HepG2 (cell line): Measurements from ENCODE around the gene JPH3. TPM values are rescaled to one million over a fixed set of nuclear protein-coding genes. Genes with fewer than 3 reads are reported as not detected.

Experiments
- ATAC-seq: fragments of 200-7000 bp; cut with Tn5 transposase; 3 replicates; pipeline ENCODE4 v1.9.1; 2020; ENCODE audit warnings: mild to moderate bottlenecking, moderate library complexity
- BruUV-seq: library from RNA; stranded (reverse); fragments of 400-500 nt; replicated peaks from 2 replicates; lab custom pipeline; 2021; lab: Mats Ljungman, UMichigan
- CTCF ChIA-PET: fragments of 300-600 bp; formaldehyde crosslinking; extraction: SDS; loops from one replicate; lab custom pipeline; 2021; ENCODE audit warnings: low total read pairs, inconsistent platforms, low intra/inter-chr PET ratio; lab: Yijun Ruan, JAX
- POLR2A ChIA-PET: fragments of 350-600 bp; sonication (Branson Sonifier 250); formaldehyde crosslinking; loops from one replicate; lab custom pipeline; 2020; ENCODE audit warnings: antibody characterized with exemption, inconsistent platforms; lab: Yijun Ruan, JAX
- DNase-seq: peaks from one replicate; pipeline ENCODE4 v3.0.0-alpha.2; 2015; ENCODE audit warnings: low spot score
- FAIRE-seq: peaks from 3 replicates; lab custom pipeline; 2011; peaks lifted over from hg19 to GRCh38; lab: Jason Lieb, UNC
- H2AFZ ChIP-seq: one replicate; pipeline ENCODE4 v1.6.1; 2011; ENCODE audit warnings: low read length, inconsistent platforms
- H3K27ac ChIP-seq: fragments of 300-600 bp; 3 replicates; pipeline ENCODE4 v1.8.0; 2011; ENCODE audit warnings: mixed run types, mild to moderate bottlenecking, mixed read lengths, low read length, inconsistent platforms; ENCODE audit not compliant: insufficient read depth; ENCODE audit errors: extremely low read length
- H3K27me3 ChIP-seq, 2 experiments: fragments of 200-600 bp in 1 of 2; 2 replicates in 1 of 2; 3 replicates in 1 of 2; pipeline versions ENCODE4 v1.6.0 to v1.8.0; 2011; ENCODE audit warnings: low read length in 2 of 2, mild to moderate bottlenecking in 2 of 2, moderate library complexity in 2 of 2, inconsistent platforms in 1 of 2; ENCODE audit not compliant: insufficient read depth in 2 of 2, control insufficient read depth in 1 of 2
- H3K36me3 ChIP-seq, 2 experiments: fragments of 200-600 bp in 1 of 2; replicated peaks in 1 of 2; 2 replicates in 1 of 2; 3 replicates in 1 of 2; pipeline versions ENCODE4 v1.5.1 to v1.8.0; 2011; ENCODE audit warnings: low read length in 2 of 2, inconsistent platforms in 1 of 2; ENCODE audit not compliant: insufficient read depth in 2 of 2, control insufficient read depth in 1 of 2
- H3K4me1 ChIP-seq: 2 replicates; pipeline ENCODE4 v1.5.1; 2012; ENCODE audit warnings: low read length, inconsistent platforms; ENCODE audit not compliant: insufficient read depth
- H3K4me2 ChIP-seq: 2 replicates; pipeline ENCODE4 v1.6.0; 2011; ENCODE audit warnings: low read depth, low read length, inconsistent platforms
- H3K4me3 ChIP-seq, 3 experiments: fragments of 200-600 bp in 1 of 3; sonication (generic), shearing (Covaris generic) in 1 of 3; replicated peaks in 1 of 3; 2 replicates each; pipeline ENCODE4 v1.5.1; 2011 to 2016; ENCODE audit warnings: low read length in 3 of 3, inconsistent platforms in 2 of 3, low read depth in 2 of 3, mild to moderate bottlenecking in 2 of 3, control low read depth in 1 of 3, mixed read lengths in 1 of 3; ENCODE audit not compliant: insufficient read depth in 1 of 3
- H3K79me2 ChIP-seq: one replicate; pipeline ENCODE4 v1.6.1; 2011; ENCODE audit warnings: low read length, inconsistent platforms; ENCODE audit not compliant: insufficient read depth
- H3K9ac ChIP-seq: 2 replicates; pipeline ENCODE4 v1.6.0; 2011; ENCODE audit warnings: mild to moderate bottlenecking, low read depth, low read length, inconsistent platforms; ENCODE audit not compliant: insufficient read depth
- H3K9me3 ChIP-seq: 2 replicates; pipeline ENCODE4 v1.5.1; 2012; ENCODE audit warnings: mild to moderate bottlenecking, low read length
- H4K20me1 ChIP-seq: 2 replicates; pipeline ENCODE4 v1.6.0; 2011; ENCODE audit warnings: inconsistent platforms, mild to moderate bottlenecking, low read length, moderate library complexity; ENCODE audit not compliant: insufficient read depth
- CHD4 ChIP-seq: fragments of 200-600 bp; sonication (generic); IDR thresholded peaks from 2 replicates; pipeline ENCODE4 v1.7.0; 2017; ENCODE audit warnings: mild to moderate bottlenecking, low read length, borderline replicate concordance
- FOSL2 ChIP-seq: sonication (generic); formaldehyde crosslinking; IDR thresholded peaks from 2 replicates; pipeline ENCODE4 v1.4.0; 2020; ENCODE audit warnings: missing genetic modification reagents
- SMAD1 ChIP-seq: sonication (generic); formaldehyde crosslinking; IDR thresholded peaks from 2 replicates; pipeline ENCODE4 v1.4.0; 2020; ENCODE audit warnings: missing genetic modification reagents, low read depth, mild to moderate bottlenecking, borderline replicate concordance
- STAG1 ChIP-seq: sonication (generic); formaldehyde crosslinking; IDR thresholded peaks from 2 replicates; pipeline ENCODE4 v1.4.0; 2020; ENCODE audit warnings: missing genetic modification reagents
- ZIK1 ChIP-seq: sonication (generic); formaldehyde crosslinking; IDR thresholded peaks from 2 replicates; pipeline ENCODE4 v1.5.0; 2020; ENCODE audit warnings: mild to moderate bottlenecking, low read depth, missing genetic modification reagents, borderline replicate concordance
- ZNF329 ChIP-seq: sonication (generic); formaldehyde crosslinking; IDR thresholded peaks from 2 replicates; pipeline ENCODE4 v1.9.0; 2021; ENCODE audit warnings: low read depth, mild to moderate bottlenecking, missing genetic modification reagents
- ZNF747 ChIP-seq: sonication (generic); formaldehyde crosslinking; IDR thresholded peaks from 2 replicates; pipeline ENCODE4 v1.8.1; 2023; ENCODE audit warnings: missing genetic modification reagents, mild to moderate bottlenecking, borderline replicate concordance
- WGBS: methylation state at CpG from one replicate; pipeline ENCODE4 v1.1.6; 2017; ENCODE audit warnings: low lambda C conversion rate; 5-methylcytosine and 5-hydroxymethylcytosine counted together
- in situ Hi-C: cut with HindIII; loops from 2 replicates; pipeline ENCODE4 v1.10.0; 2017; ENCODE audit warnings: low pct_unique_long_range_greater_than_20kb; ENCODE audit not compliant: extremely low pct_ligation_motif_present
- intact Hi-C: fragments of 100-400 bp; cut with micrococcal nuclease; formaldehyde crosslinking; loops from one replicate; pipeline ENCODE4 v1.10.0; 2022; ENCODE audit not compliant: unreplicated experiment
- polyA plus RNA-seq, 8 experiments: library from polyadenylated mRNA; depleted of rRNA in 3 of 8; stranded (reverse) in 7 of 8; unstranded in 1 of 8; fragments of >200 nt; fragmentation: Illumina TruSeq in 4 of 8; extraction: Trizol in 4 of 8; gene quantifications; 2 replicates each; pipeline versions ENCODE4 v1.2.1 to v1.2.3, GENCODE V29; 2011 to 2016; ENCODE audit warnings: low read depth in 4 of 8, missing spikeins in 1 of 8, mixed read lengths in 1 of 8; ENCODE audit not compliant: insufficient read depth in 1 of 8
- total RNA-seq, 5 experiments: library from RNA; depleted of rRNA; stranded (reverse); fragments of >200 nt; fragmentation: Illumina TruSeq; extraction: Trizol; gene quantifications; 2 replicates each; pipeline ENCODE4 v1.2.3, GENCODE V29; 2016; ENCODE audit warnings: low read depth in 1 of 5
- TF ChIP-seq, protein P1 (sequence below): sonication (generic); formaldehyde crosslinking; IDR thresholded peaks from 2 replicates; pipeline ENCODE4 v1.4.0; 2020; ENCODE audit warnings: mild to moderate bottlenecking, missing genetic modification reagents
- TF ChIP-seq, protein P2 (sequence below): sonication (generic); formaldehyde crosslinking; IDR thresholded peaks from 2 replicates; pipeline ENCODE4 v1.5.0; 2020; ENCODE audit warnings: mild to moderate bottlenecking, missing genetic modification reagents, borderline replicate concordance

The JPH3 gene
- total and polyA plus RNA-seq, 2 of the 13 experiments (the other 11 are each of a cell fraction or from before 2014, with no cell fraction given) = not detected

DNA sequence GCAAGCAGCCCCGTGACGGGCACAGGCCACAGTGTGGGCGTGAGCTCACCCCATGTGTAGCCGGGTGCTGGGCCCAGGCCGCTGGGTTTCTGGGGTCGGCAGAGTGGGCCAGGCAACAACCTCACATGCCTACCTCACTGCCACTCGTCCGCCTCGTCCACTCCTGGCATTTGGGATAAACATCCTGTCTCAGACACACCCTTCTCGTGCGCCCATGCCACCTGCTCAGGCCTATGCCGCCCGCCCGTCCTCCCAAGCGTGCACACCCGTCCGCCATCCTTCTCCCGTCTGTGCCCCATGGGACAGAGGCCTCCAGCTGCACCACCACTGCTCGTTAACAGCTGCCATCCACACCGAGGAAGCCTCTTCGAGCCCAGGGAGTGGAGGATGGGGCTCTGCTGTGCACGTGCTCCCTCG, 99.2 kb downstream of the JPH3 start:
- no peak overlapping the region for H3K27ac ChIP-seq
- no peak overlapping the region for H3K9ac ChIP-seq
- H3K4me2 ChIP-seq = no peak overlapping the region
- H3K9me3 ChIP-seq = no peaks in the 10 kb centered on the region
- ATAC-seq (no peak), DNase-seq (no peak), FAIRE-seq (no peak)
- no peak overlapping the region for H2AFZ ChIP-seq
- TF ChIP-seq ZNF329 (CRISPR knock-in tag) (no peak), ZIK1 (CRISPR knock-in tag) (no peak), CHD4 (no peak), FOSL2 (no peak), ZNF747 (CRISPR knock-in tag) (no peak), STAG1 (CRISPR knock-in tag) (no peak), SMAD1 (no peak)
- TF ChIP-seq, protein P1, sequence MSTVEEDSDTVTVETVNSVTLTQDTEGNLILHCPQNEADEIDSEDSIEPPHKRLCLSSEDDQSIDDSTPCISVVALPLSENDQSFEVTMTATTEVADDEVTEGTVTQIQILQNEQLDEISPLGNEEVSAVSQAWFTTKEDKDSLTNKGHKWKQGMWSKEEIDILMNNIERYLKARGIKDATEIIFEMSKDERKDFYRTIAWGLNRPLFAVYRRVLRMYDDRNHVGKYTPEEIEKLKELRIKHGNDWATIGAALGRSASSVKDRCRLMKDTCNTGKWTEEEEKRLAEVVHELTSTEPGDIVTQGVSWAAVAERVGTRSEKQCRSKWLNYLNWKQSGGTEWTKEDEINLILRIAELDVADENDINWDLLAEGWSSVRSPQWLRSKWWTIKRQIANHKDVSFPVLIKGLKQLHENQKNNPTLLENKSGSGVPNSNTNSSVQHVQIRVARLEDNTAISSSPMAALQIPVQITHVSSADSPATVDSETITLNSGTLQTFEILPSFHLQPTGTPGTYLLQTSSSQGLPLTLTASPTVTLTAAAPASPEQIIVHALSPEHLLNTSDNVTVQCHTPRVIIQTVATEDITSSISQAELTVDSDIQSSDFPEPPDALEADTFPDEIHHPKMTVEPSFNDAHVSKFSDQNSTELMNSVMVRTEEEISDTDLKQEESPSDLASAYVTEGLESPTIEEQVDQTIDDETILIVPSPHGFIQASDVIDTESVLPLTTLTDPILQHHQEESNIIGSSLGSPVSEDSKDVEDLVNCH = no peak
- TF ChIP-seq, protein P2, sequence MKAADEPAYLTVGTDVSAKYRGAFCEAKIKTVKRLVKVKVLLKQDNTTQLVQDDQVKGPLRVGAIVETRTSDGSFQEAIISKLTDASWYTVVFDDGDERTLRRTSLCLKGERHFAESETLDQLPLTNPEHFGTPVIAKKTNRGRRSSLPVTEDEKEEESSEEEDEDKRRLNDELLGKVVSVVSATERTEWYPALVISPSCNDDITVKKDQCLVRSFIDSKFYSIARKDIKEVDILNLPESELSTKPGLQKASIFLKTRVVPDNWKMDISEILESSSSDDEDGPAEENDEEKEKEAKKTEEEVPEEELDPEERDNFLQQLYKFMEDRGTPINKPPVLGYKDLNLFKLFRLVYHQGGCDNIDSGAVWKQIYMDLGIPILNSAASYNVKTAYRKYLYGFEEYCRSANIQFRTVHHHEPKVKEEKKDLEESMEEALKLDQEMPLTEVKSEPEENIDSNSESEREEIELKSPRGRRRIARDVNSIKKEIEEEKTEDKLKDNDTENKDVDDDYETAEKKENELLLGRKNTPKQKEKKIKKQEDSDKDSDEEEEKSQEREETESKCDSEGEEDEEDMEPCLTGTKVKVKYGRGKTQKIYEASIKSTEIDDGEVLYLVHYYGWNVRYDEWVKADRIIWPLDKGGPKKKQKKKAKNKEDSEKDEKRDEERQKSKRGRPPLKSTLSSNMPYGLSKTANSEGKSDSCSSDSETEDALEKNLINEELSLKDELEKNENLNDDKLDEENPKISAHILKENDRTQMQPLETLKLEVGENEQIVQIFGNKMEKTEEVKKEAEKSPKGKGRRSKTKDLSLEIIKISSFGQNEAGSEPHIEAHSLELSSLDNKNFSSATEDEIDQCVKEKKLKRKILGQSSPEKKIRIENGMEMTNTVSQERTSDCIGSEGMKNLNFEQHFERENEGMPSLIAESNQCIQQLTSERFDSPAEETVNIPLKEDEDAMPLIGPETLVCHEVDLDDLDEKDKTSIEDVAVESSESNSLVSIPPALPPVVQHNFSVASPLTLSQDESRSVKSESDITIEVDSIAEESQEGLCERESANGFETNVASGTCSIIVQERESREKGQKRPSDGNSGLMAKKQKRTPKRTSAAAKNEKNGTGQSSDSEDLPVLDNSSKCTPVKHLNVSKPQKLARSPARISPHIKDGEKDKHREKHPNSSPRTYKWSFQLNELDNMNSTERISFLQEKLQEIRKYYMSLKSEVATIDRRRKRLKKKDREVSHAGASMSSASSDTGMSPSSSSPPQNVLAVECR = no peak
- H3K4me3 ChIP-seq = no peak overlapping the region
- peaks cover 14% of the 10 kb centered on the region for H4K20me1 ChIP-seq
- 94% methylated on average over 23 of the region's 23 CpGs for WGBS
- intact Hi-C loops (no loop called here), in situ Hi-C loops (no loop called here)
- H3K79me2 ChIP-seq = no peaks in the 10 kb centered on the region
- H3K4me1 ChIP-seq = peaks cover 16% of the 10 kb centered on the region
- H3K36me3 ChIP-seq = peaks cover 30 to 33% of the 10 kb centered on the region in 2 experiments
- no peaks in the 10 kb centered on the region; a peak in 1 of 5 replicates for H3K27me3 ChIP-seq
- no TSS peak for BruUV-seq
- ChIA-PET CTCF (no interaction called here), POLR2A (no interaction called here)
